Ascending aorta (tissue), 2 donors: Measurements from ENCODE around the gene LDB3. TPM values are rescaled to one million over a fixed set of nuclear protein-coding genes. Genes with fewer than 3 reads are reported as not detected.
A peak's percentile ranks its signal among the peaks of the same experiment; 100 is the strongest.

Experiments used
- DNase-seq, 2 donors: peaks; one replicate each; pipeline ENCODE4 v3.0.0-alpha.2; 2019; ENCODE audit warnings: low spot score in 2 of 2
- H3K27ac ChIP-seq, 2 donors: fragments of 200-600 bp; sonication (generic); one replicate each; pipeline ENCODE4 v1.5.1; 2016 to 2017; ENCODE audit warnings: mild to moderate bottlenecking in 1 of 2
- H3K27me3 ChIP-seq: fragments of 200-600 bp; sonication (generic); one replicate; pipeline ENCODE4 v1.5.1; 2017
- H3K36me3 ChIP-seq, 2 donors: fragments of 200-600 bp; sonication (generic); one replicate each; pipeline ENCODE4 v1.5.1; 2016
- H3K4me1 ChIP-seq, 2 donors: fragments of 200-600 bp; sonication (generic); one replicate each; pipeline ENCODE4 v1.5.1; 2016 to 2017; ENCODE audit warnings: mild to moderate bottlenecking in 1 of 2
- H3K4me3 ChIP-seq, 2 donors: fragments of 200-600 bp; sonication (generic); one replicate each; pipeline ENCODE4 v1.5.1; 2016 to 2017; ENCODE audit warnings: mild to moderate bottlenecking in 1 of 2
- H3K9me3 ChIP-seq, 2 donors: fragments of 200-600 bp; sonication (generic); one replicate each; pipeline ENCODE4 v1.5.1; 2016
- CTCF ChIP-seq, 3 experiments: fragments of 200-600 bp in 2 of 3; fragments of 450-650 bp in 1 of 3; sonication (generic) in 2 of 3; IDR thresholded peaks; one replicate each; pipeline ENCODE4 v1.5.1; 2016 to 2019; ENCODE audit warnings: antibody characterized with exemption in 3 of 3, mild to moderate bottlenecking in 1 of 3, moderate library complexity in 1 of 3
- intact Hi-C: fragments of 100-400 bp; cut with DNase I; formaldehyde crosslinking; loops from one replicate; pipeline ENCODE4 v1.15.1; 2023
- total RNA-seq: library from RNA; depleted of rRNA; stranded (reverse); fragments of >200 nt; gene quantifications from one replicate; pipeline ENCODE4 v1.1.0, GENCODE V29; 2016

LDB3 gene
- total RNA-seq, 1 donor from 2014 or later: 27.4 TPM

- H3K4me1 ChIP-seq: peaks cover 0 to 8% of the 10 kb centered on the region in 2 donors
- H3K27me3 ChIP-seq: no peaks in the 10 kb centered on the region
- H3K36me3 ChIP-seq: no peaks in the 10 kb centered on the region
- intact Hi-C loops: loop anchor here (5.0 kb wide), 1 partner anchor 223 kb away; no protein-coding TSS in a partner anchor
- no peak for TF ChIP-seq CTCF (IDR thresholded peaks at IDR 0.05)
- DNase-seq: peak in 1 of 2 donors; percentile 25
- H3K9me3 ChIP-seq: no peaks in the 10 kb centered on the region
- H3K4me3 ChIP-seq: no peak overlapping the region
- H3K27ac ChIP-seq: peak overlapping the region; percentile 9 to 60
Observed at GRCh38 chr10:86635402-86635801, 32.9 kb upstream of the LDB3 start.

GRCh38 chr10:86636311-86636710, 32.0 kb upstream of the LDB3 start:
- Histone ChIP-seq H3K27me3 (no peaks in the 10 kb centered on the region), H3K9me3 (no peaks in the 10 kb centered on the region), H3K4me1 (peaks cover 0 to 8% of the 10 kb centered on the region in 2 donors), H3K36me3 (no peaks in the 10 kb centered on the region), H3K4me3 (no peak overlapping the region), H3K27ac (peak overlapping the region; percentile 54 to 60)
- TF ChIP-seq CTCF (IDR thresholded peaks at IDR 0.05): no peak
- no peak for DNase-seq
- intact Hi-C loops: loop anchor here (5.0 kb wide), 1 partner anchor 224 kb away; no protein-coding TSS in a partner anchor

- no peak for DNase-seq
- intact Hi-C loops: loop anchor here (2.0 kb wide), 1 partner anchor 45 kb away; no protein-coding TSS in a partner anchor
- Histone ChIP-seq H3K9me3 (no peaks in the 10 kb centered on the region), H3K36me3 (no peaks in the 10 kb centered on the region), H3K4me1 (peaks cover 0 to 13% of the 10 kb centered on the region in 2 donors), H3K27ac (no peak overlapping the region), H3K27me3 (no peaks in the 10 kb centered on the region), H3K4me3 (no peak overlapping the region)
- peak in 1 of 3 experiments; percentile 11 for TF ChIP-seq CTCF (IDR thresholded peaks at IDR 0.05)
Observed at GRCh38 chr10:86642021-86642420, 26.3 kb upstream of the LDB3 start.

GRCh38 chr10:86642499-86642898, 25.8 kb upstream of the LDB3 start:
- H3K27me3 ChIP-seq: no peaks in the 10 kb centered on the region
- H3K9me3 ChIP-seq: no peaks in the 10 kb centered on the region
- peak in 1 of 2 donors; percentile 59 for DNase-seq
- H3K36me3 ChIP-seq: no peaks in the 10 kb centered on the region
- intact Hi-C loops: loop anchor here (2.0 kb wide), 1 partner anchor 44 kb away; no protein-coding TSS in a partner anchor
- TF ChIP-seq CTCF (IDR thresholded peaks at IDR 0.05): no peak
- no peak overlapping the region for H3K4me3 ChIP-seq
- no peak overlapping the region for H3K27ac ChIP-seq
- H3K4me1 ChIP-seq: peaks cover 0 to 13% of the 10 kb centered on the region in 2 donors

- peak in 1 of 2 donors; percentile 62 for DNase-seq
- Histone ChIP-seq H3K4me1 (peaks cover 0 to 16% of the 10 kb centered on the region in 2 donors), H3K9me3 (no peaks in the 10 kb centered on the region), H3K27ac (no peak overlapping the region), H3K36me3 (no peaks in the 10 kb centered on the region), H3K27me3 (no peaks in the 10 kb centered on the region), H3K4me3 (no peak overlapping the region)
- intact Hi-C loops: no loop called here
- TF ChIP-seq CTCF (IDR thresholded peaks at IDR 0.05): peak in 1 of 3 experiments; percentile 15
Observed at GRCh38 chr10:86644152-86644793, 24.0 kb upstream of the LDB3 start.
